Measurements from ENCODE around the gene GFRA1. TPM values are rescaled to one million over a fixed set of nuclear protein-coding genes. Genes with fewer than 3 reads are reported as not detected.

GFRA1 gene
- total and polyA plus RNA-seq, 12 donors: 0.38 to 9.3 (median 1.7) TPM

GRCh38 chr10:116223289-116223688, 49.7 kb downstream of the GFRA1 start:
- no peak for ATAC-seq
- Histone ChIP-seq H3K27me3 (peaks cover 0 to 3% (median 0%) of the 10 kb centered on the region in 7 donors), H3K4me3 (no peak overlapping the region), H3K9me3 (no peaks in the 10 kb centered on the region), H3K4me1 (no peaks in the 10 kb centered on the region), H3K27ac (no peak overlapping the region), H3K36me3 (no peaks in the 10 kb centered on the region)
- WGBS, 2 donors: 73 to 88% methylated on average over 3 of the region's 3 CpGs
- no peak for DNase-seq
- TF ChIP-seq CTCF (IDR thresholded peaks at IDR 0.05): no peak
- intact Hi-C loops (cut with DNase I): no loop called here

GRCh38 chr10:116221053-116221452, 52.0 kb downstream of the GFRA1 start:
- Histone ChIP-seq H3K4me3 (no peak overlapping the region), H3K27ac (no peak overlapping the region), H3K27me3 (peaks cover 0 to 3% (median 0%) of the 10 kb centered on the region in 7 donors), H3K4me1 (no peaks in the 10 kb centered on the region), H3K9me3 (no peaks in the 10 kb centered on the region), H3K36me3 (no peaks in the 10 kb centered on the region)
- ATAC-seq (no peak), DNase-seq (no peak)
- 68 to 78% methylated on average over 3 of the region's 3 CpGs for WGBS, 2 donors
- TF ChIP-seq CTCF (IDR thresholded peaks at IDR 0.05): no peak
- intact Hi-C loops (cut with DNase I): no loop called here

- no peak for TF ChIP-seq CTCF (IDR thresholded peaks at IDR 0.05)
- H3K36me3 ChIP-seq: no peaks in the 10 kb centered on the region
- no peak for DNase-seq
- no peak for ATAC-seq
- H3K9me3 ChIP-seq: no peaks in the 10 kb centered on the region
- H3K27ac ChIP-seq: no peak overlapping the region
- no peaks in the 10 kb centered on the region for H3K4me1 ChIP-seq
- WGBS, 2 donors: 85% methylated on average over 3 of the region's 3 CpGs
- H3K27me3 ChIP-seq: no peaks in the 10 kb centered on the region
- H3K4me3 ChIP-seq: no peak overlapping the region
- intact Hi-C loops (cut with DNase I): no loop called here
These were observed 56.3 kb downstream of the GFRA1 start for GRCh38 chr10:116216676-116217075.

- no peak overlapping the region for H3K27ac ChIP-seq
- peaks cover 0 to 4% (median 0%) of the 10 kb centered on the region in 9 donors for H3K4me1 ChIP-seq
- no peaks in the 10 kb centered on the region for H3K27me3 ChIP-seq
- H3K9me3 ChIP-seq: no peaks in the 10 kb centered on the region
- TF ChIP-seq CTCF (IDR thresholded peaks at IDR 0.05): no peak
- DNase-seq: no peak
- intact Hi-C loops (cut with DNase I): no loop called here
- no peak overlapping the region for H3K4me3 ChIP-seq
- H3K36me3 ChIP-seq: no peaks in the 10 kb centered on the region
- WGBS, 2 donors: 56 to 57% methylated on average over 5 of the region's 5 CpGs
- ATAC-seq: no peak
These were observed 57.4 kb downstream of the GFRA1 start for GRCh38 chr10:116215651-116216050.
